Fibroblast of the aortic adventitia (primary cell): ENCODE measurements around the gene SLC16A12. TPM values are rescaled to one million over a fixed set of nuclear protein-coding genes. Genes with fewer than 3 reads are reported as not detected.

ENCODE experiments used
- DNase-seq: peaks from one replicate; pipeline ENCODE4 v3.0.0-alpha.2; 2010; ENCODE audit warnings: low read depth
- H3K4me3 ChIP-seq: 2 replicates; pipeline ENCODE4 v1.5.1; 2011; ENCODE audit warnings: low read depth, mild to moderate bottlenecking, control low read depth, low read length, moderate library complexity
- total RNA-seq: library from RNA; depleted of rRNA; stranded (reverse); fragments of >200 nt; gene quantifications from 2 replicates; pipeline ENCODE4 v1.2.3, GENCODE V29; 2012; ENCODE audit warnings: low replicate concordance
- TF ChIP-seq, protein P1 (sequence below): IDR thresholded peaks from 2 replicates; pipeline ENCODE4 v1.5.1; 2011; ENCODE audit warnings: mild to moderate bottlenecking, low read length, control low read depth, inconsistent platforms; ENCODE audit not compliant: insufficient read depth

The SLC16A12 gene
- total RNA-seq, 1 donor = 0.90 TPM

GRCh38 chr10:89503652-89504370 lies 31.6 kb downstream of the SLC16A12 start:
- no peak for DNase-seq
- TF ChIP-seq, protein P1, sequence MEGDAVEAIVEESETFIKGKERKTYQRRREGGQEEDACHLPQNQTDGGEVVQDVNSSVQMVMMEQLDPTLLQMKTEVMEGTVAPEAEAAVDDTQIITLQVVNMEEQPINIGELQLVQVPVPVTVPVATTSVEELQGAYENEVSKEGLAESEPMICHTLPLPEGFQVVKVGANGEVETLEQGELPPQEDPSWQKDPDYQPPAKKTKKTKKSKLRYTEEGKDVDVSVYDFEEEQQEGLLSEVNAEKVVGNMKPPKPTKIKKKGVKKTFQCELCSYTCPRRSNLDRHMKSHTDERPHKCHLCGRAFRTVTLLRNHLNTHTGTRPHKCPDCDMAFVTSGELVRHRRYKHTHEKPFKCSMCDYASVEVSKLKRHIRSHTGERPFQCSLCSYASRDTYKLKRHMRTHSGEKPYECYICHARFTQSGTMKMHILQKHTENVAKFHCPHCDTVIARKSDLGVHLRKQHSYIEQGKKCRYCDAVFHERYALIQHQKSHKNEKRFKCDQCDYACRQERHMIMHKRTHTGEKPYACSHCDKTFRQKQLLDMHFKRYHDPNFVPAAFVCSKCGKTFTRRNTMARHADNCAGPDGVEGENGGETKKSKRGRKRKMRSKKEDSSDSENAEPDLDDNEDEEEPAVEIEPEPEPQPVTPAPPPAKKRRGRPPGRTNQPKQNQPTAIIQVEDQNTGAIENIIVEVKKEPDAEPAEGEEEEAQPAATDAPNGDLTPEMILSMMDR = no peak
- H3K4me3 ChIP-seq = no peak overlapping the region

DNA sequence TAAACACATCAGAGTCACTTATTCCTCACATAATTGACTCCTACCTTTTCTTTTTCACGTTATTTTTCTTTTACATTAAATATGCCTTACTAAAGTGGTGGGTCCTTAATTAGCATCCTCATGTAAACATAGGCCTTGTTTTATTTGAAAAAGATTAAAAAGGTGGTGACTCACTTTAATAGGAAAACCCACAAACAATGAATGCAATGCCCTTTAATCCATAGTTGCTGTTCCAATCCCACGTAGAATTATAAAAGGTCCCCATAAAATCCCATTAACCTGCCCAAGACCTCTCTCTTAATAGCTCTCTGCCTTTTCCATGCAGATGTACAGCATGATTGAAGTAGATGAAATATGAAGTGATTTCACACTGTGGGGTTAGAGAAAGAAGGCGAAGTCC lies 32.2 kb downstream of the SLC16A12 start:
- TF ChIP-seq, protein P1 = no peak
- no peak overlapping the region for H3K4me3 ChIP-seq
- DNase-seq = no peak

DNA sequence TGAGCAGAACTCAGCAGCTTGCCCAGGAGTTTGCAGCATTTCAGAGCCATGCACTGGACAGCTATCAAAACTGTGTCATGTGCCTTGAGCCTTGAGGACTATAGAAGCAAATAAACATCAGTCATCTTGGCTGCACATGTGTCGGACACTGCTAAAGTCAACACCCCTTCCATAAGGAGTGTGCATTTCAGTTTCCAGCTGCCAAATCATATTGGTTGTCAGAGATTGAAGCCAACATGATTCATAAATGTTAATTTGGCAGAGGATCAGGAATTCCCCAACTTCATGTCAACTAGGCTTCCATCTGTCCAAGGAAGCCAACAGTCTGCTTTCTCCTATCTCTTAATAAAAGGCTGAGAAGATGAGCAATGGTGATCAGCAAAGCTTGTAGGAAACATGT lies 32.8 kb downstream of the SLC16A12 start:
- no peak overlapping the region for H3K4me3 ChIP-seq
- TF ChIP-seq, protein P1 = no peak
- DNase-seq = peak; percentile 73

DNA sequence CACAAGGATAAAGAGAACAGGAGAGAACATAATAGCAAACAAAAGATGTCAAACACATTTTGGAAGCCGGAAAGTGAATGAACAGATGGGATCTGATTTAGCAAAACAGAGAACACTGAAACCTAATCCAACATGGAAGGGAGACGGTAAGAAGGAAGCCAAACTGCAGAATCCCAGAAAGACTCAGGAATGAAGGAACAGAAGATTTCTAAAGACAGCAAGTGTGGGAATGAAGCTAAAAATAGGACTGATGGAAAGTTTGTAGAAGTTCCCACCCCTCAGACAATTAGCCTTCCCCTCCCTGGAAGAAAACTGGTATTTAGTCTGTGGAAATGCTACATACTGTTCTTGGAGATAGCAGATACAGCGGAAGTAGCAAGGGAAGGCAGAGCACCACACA lies 40.8 kb downstream of the SLC16A12 start:
- TF ChIP-seq, protein P1 = no peak
- H3K4me3 ChIP-seq = no peak overlapping the region
- DNase-seq = no peak

GRCh38 chr10:89494068-89494467 lies 41.3 kb downstream of the SLC16A12 start:
- TF ChIP-seq, protein P1 = no peak
- H3K4me3 ChIP-seq = no peak overlapping the region
- DNase-seq = no peak

GRCh38 chr10:89491932-89492331 lies 43.5 kb downstream of the SLC16A12 start:
- no peak overlapping the region for H3K4me3 ChIP-seq
- no peak for DNase-seq
- TF ChIP-seq, protein P1 = no peak
